ENCODE results near the gene RCSD1. TPM values are rescaled to one million over a fixed set of nuclear protein-coding genes. Genes with fewer than 3 reads are reported as not detected.

Gene RCSD1
- total and polyA plus RNA-seq, 2 donors (not counting 3 experiments of a cell fraction or from before 2014, with no cell fraction given), result 0.08 to 1.00 TPM

- no TSS peak for BruUV-seq (replicated peaks)
- no peaks in the 10 kb centered on the region for H3K36me3 ChIP-seq (ENCODE audit: control insufficient read depth in 2 of 2, extremely low read depth in 1 of 2, insufficient read depth in 2 of 2, low read length in 2 of 2)
- no peak overlapping the region for H3K4me2 ChIP-seq (ENCODE audit: insufficient read depth, low read length)
- TF ChIP-seq FOS (IDR thresholded peaks at IDR 0.05; ENCODE audit: borderline replicate concordance, insufficient read depth, low read length), result no peak
- TF ChIP-seq POLR2AphosphoS5 (IDR thresholded peaks at IDR 0.05; ENCODE audit: insufficient read depth, low read depth, low read length), result no peak
- no peak for TF ChIP-seq EZH2 (IDR thresholded peaks at IDR 0.05; ENCODE audit: borderline replicate concordance, low read depth, low read length, severe bottlenecking)
- no peak for TF ChIP-seq JUN (IDR thresholded peaks at IDR 0.05; ENCODE audit: borderline replicate concordance, insufficient read depth, insufficient read length, low read depth)
- TF ChIP-seq POLR2A (IDR thresholded peaks at IDR 0.05; ENCODE audit: low read depth, low read length), result no peak
- no peaks in the 10 kb centered on the region for H4K20me1 ChIP-seq (replicated peaks; ENCODE audit: control insufficient read depth, extremely low read depth, insufficient read depth, low read length)
- peaks cover 8 to 9% of the 10 kb centered on the region in 2 experiments for H3K27me3 ChIP-seq (ENCODE audit: control insufficient read depth in 2 of 2, insufficient read depth in 2 of 2, low read length in 2 of 2)
- ChIA-PET CTCF (interaction anchor here (2.5 kb wide), 1 partner anchor 11 kb away, joined by 7 read pairs; no protein-coding TSS in a partner anchor), POLR2A (no interaction called here)
- FAIRE-seq, result no peak
- no peaks in the 10 kb centered on the region for H3K9me1 ChIP-seq (replicated peaks; ENCODE audit: control insufficient read depth, extremely low read depth, insufficient read depth, low read length)
- H3K79me2 ChIP-seq (ENCODE audit: control insufficient read depth, insufficient read depth, low read length), result no peaks in the 10 kb centered on the region
- DNase-seq (ENCODE audit: low read depth, low spot score), result no peak
- intact Hi-C loops (cut with micrococcal nuclease) (no loop called here), dilution Hi-C loops (cut with MboI; ENCODE audit: extremely low pct_ligation_motif_present, low sequenced_read_pairs) (no loop called here)
- H2AFZ ChIP-seq (ENCODE audit: low read depth, low read length), result no peak overlapping the region
- H3K4me1 ChIP-seq (ENCODE audit: control insufficient read depth, extremely low read depth, insufficient read depth, low read length), result no peaks in the 10 kb centered on the region
- H3K9ac ChIP-seq (replicated peaks; ENCODE audit: extremely low read depth, insufficient read depth, low read length), result no peak overlapping the region
- H3K9me3 ChIP-seq (replicated peaks; ENCODE audit: control insufficient read depth, insufficient read depth, low read length), result no peaks in the 10 kb centered on the region
- H3K4me3 ChIP-seq (replicated peaks in 1 of 3; ENCODE audit: insufficient read depth in 1 of 3, low read depth in 1 of 3, low read length in 3 of 3), result no peak overlapping the region
- no peak overlapping the region for H3K27ac ChIP-seq (ENCODE audit: insufficient read depth, low read depth, low read length)
These were observed 47.1 kb downstream of the RCSD1 start for GRCh38 chr1:167676916-167677848.

- no TSS peak for BruUV-seq (replicated peaks)
- Histone ChIP-seq H4K20me1 (replicated peaks; ENCODE audit: control insufficient read depth, extremely low read depth, insufficient read depth, low read length) (no peaks in the 10 kb centered on the region), H3K36me3 (ENCODE audit: control insufficient read depth in 2 of 2, extremely low read depth in 1 of 2, insufficient read depth in 2 of 2, low read length in 2 of 2) (no peaks in the 10 kb centered on the region), H3K27me3 (ENCODE audit: control insufficient read depth in 2 of 2, insufficient read depth in 2 of 2, low read length in 2 of 2) (peaks cover 6 to 8% of the 10 kb centered on the region in 2 experiments), H2AFZ (ENCODE audit: low read depth, low read length) (no peak overlapping the region), H3K9me3 (replicated peaks; ENCODE audit: control insufficient read depth, insufficient read depth, low read length) (no peaks in the 10 kb centered on the region), H3K27ac (ENCODE audit: insufficient read depth, low read depth, low read length) (no peak overlapping the region), H3K9ac (replicated peaks; ENCODE audit: extremely low read depth, insufficient read depth, low read length) (no peak overlapping the region), H3K4me3 (replicated peaks in 1 of 3; ENCODE audit: insufficient read depth in 1 of 3, low read depth in 1 of 3, low read length in 3 of 3) (no peak overlapping the region), H3K79me2 (ENCODE audit: control insufficient read depth, insufficient read depth, low read length) (no peaks in the 10 kb centered on the region), H3K9me1 (replicated peaks; ENCODE audit: control insufficient read depth, extremely low read depth, insufficient read depth, low read length) (no peaks in the 10 kb centered on the region), H3K4me1 (ENCODE audit: control insufficient read depth, extremely low read depth, insufficient read depth, low read length) (no peaks in the 10 kb centered on the region), H3K4me2 (ENCODE audit: insufficient read depth, low read length) (no peak overlapping the region)
- DNase-seq (ENCODE audit: low read depth, low spot score) (no peak), FAIRE-seq (no peak)
- ChIA-PET POLR2A (no interaction called here), CTCF (interaction anchor here (2.5 kb wide), 1 partner anchor 9 kb away, joined by 7 read pairs; no protein-coding TSS in a partner anchor)
- no peak for TF ChIP-seq POLR2A (IDR thresholded peaks at IDR 0.05; ENCODE audit: low read depth, low read length)
- no peak for TF ChIP-seq POLR2AphosphoS5 (IDR thresholded peaks at IDR 0.05; ENCODE audit: insufficient read depth, low read depth, low read length)
- TF ChIP-seq JUN (IDR thresholded peaks at IDR 0.05; ENCODE audit: borderline replicate concordance, insufficient read depth, insufficient read length, low read depth), result no peak
- no peak for TF ChIP-seq GATA2 (IDR thresholded peaks at IDR 0.05; ENCODE audit: insufficient read depth, insufficient read length, low read depth, low read length)
- no peak for TF ChIP-seq CTCF (IDR thresholded peaks at IDR 0.05; ENCODE audit: extremely low read depth in 1 of 2, insufficient read depth in 1 of 2, low read depth in 1 of 2, low read length in 2 of 2)
- TF ChIP-seq FOS (IDR thresholded peaks at IDR 0.05; ENCODE audit: borderline replicate concordance, insufficient read depth, low read length), result no peak
- dilution Hi-C loops (cut with MboI; ENCODE audit: extremely low pct_ligation_motif_present, low sequenced_read_pairs), result no loop called here
- intact Hi-C loops (cut with micrococcal nuclease), result no loop called here
These were observed 48.4 kb downstream of the RCSD1 start for GRCh38 chr1:167678422-167678821.
